Adrenal gland (tissue), 5 donors: ENCODE results near the gene LPP.

ENCODE experiments used
- CTCF ChIP-seq, 6 experiments: fragments of 450-650 bp in 4 of 6; fragments of 200-600 bp in 2 of 6; sonication (generic) in 1 of 6; IDR thresholded peaks; 1 replicate in 5 of 6; 2 replicates in 1 of 6; pipeline versions ENCODE4 v1.5.1 to v1.8.0; 2016 to 2021; ENCODE audit warnings: antibody characterized with exemption in 6 of 6, mild to moderate bottlenecking in 2 of 6, moderate library complexity in 1 of 6
- POLR2A ChIP-seq, 2 donors: fragments of 450-650 bp; IDR thresholded peaks; one replicate each; pipeline ENCODE4 v1.6.1; 2017; ENCODE audit warnings: antibody characterized with exemption in 2 of 2, mild to moderate bottlenecking in 2 of 2, moderate library complexity in 1 of 2
- donor health status: DM: no; HTN: no; CAD: no.

- no peak for TF ChIP-seq POLR2A (IDR thresholded peaks at IDR 0.05)
- no peak for TF ChIP-seq CTCF (IDR thresholded peaks at IDR 0.05)
Measured at GRCh38 chr3:188296761-188297612, 143.0 kb downstream of the LPP start.
